ENCODE results near the gene KANSL1.
A peak's percentile ranks its signal among the peaks of the same experiment; 100 is the strongest.
"Not testable (repeated sequence)": the region's sequence is repeated elsewhere in the genome, so short reads cannot be mapped to it uniquely, and the experiment has no call there.

The KANSL1 gene

GRCh38 chr17:46032909-46033308 is 160.3 kb downstream of the KANSL1 start:
- DNase-seq = no peak

- no peak for DNase-seq
Observed at GRCh38 chr17:46031920-46032319, 161.3 kb downstream of the KANSL1 start.

GRCh38 chr17:46031440-46031839 is 161.8 kb downstream of the KANSL1 start:
- DNase-seq = no peak

GRCh38 chr17:46030752-46031151 is 162.5 kb downstream of the KANSL1 start:
- no peak for DNase-seq

- no peak for DNase-seq
Observed at GRCh38 chr17:46029627-46030026, 163.6 kb downstream of the KANSL1 start.

GRCh38 chr17:46028981-46029565 is 164.2 kb downstream of the KANSL1 start:
- no peak for DNase-seq

GRCh38 chr17:46028374-46028773 is 164.9 kb downstream of the KANSL1 start:
- no peak for DNase-seq

GRCh38 chr17:46027976-46028325 is 165.3 kb downstream of the KANSL1 start:
- DNase-seq = no peak

GRCh38 chr17:46027048-46027975 is 165.9 kb downstream of the KANSL1 start:
- DNase-seq = no peak

- DNase-seq = no peak
Observed at GRCh38 chr17:46026166-46027047, 166.8 kb downstream of the KANSL1 start.

- no peak for DNase-seq
Observed at GRCh38 chr17:46025510-46026165, 167.6 kb downstream of the KANSL1 start.

GRCh38 chr17:46025060-46025459 is 168.2 kb downstream of the KANSL1 start:
- no peak for DNase-seq

- no peak for DNase-seq
Observed at GRCh38 chr17:46024590-46024989, 168.6 kb downstream of the KANSL1 start.

GRCh38 chr17:46023783-46024388 is 169.3 kb downstream of the KANSL1 start:
- no peak for DNase-seq

GRCh38 chr17:46023366-46023765 is 169.9 kb downstream of the KANSL1 start:
- not testable (repeated sequence) for DNase-seq

- DNase-seq = no peak
Observed at GRCh38 chr17:46020998-46021397, 172.2 kb downstream of the KANSL1 start.

- peak in 4 of 5 donors; percentile 40 to 70 (median 43) for DNase-seq
Observed at GRCh38 chr17:46020023-46020761, 173.0 kb downstream of the KANSL1 start.

- DNase-seq = not testable (repeated sequence)
Observed at GRCh38 chr17:46019408-46019925, 173.8 kb downstream of the KANSL1 start.

GRCh38 chr17:46013502-46014165 is 179.6 kb downstream of the KANSL1 start:
- no peak for DNase-seq

GRCh38 chr17:46013127-46013501 is 180.1 kb downstream of the KANSL1 start:
- no peak for DNase-seq
